CD4-positive, alpha-beta T cell treated with Interleukin-10 for 1 hour (primary cell): ENCODE results near the gene CEBPG.
A peak's percentile ranks its signal among the peaks of the same experiment; 100 is the strongest.

Experiments used
- DNase-seq: peaks from one replicate; pipeline ENCODE4 v3.0.0-alpha.2; 2020

Gene CEBPG

DNA sequence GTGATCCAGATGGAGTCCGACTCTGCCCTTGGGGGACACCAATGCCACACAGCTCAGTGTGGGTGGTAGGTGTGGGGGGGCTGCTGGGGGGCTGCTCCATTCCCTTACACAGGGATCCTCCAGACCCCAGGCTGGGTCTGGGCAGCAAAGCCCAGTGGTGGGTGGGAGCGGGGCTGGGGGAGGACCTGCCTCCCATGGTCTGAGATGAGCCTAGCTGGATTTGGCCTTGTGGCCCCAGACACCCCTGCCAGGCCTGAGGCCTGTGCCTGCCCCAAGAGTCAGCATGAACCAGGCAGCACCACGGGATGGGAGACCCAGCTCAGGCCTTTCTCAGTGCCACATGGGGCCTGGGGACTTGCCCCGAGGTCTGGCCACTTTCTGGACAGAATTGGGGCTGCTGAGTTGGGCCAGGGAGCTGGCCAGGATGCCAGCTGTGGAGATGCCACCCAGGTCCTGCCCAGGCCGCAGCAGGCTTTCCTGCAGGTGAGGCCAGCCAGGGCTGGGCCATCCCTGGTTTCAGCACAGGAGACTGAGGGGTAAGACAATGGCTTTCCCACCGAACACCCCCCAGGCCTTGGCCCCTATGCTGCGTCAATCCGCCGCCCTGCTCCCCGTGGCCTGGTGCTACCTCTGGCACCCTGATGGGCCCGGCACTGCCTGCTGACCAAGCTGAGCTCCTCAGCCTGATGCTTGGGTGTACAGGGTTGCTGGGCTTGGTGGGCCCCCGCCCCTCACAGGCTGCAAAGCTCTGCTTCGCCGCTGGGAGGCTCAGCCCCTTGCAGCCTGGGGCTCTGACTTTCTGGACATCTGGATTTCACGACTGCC, 24.2 kb downstream of the CEBPG start:
- DNase-seq = no peak

DNA sequence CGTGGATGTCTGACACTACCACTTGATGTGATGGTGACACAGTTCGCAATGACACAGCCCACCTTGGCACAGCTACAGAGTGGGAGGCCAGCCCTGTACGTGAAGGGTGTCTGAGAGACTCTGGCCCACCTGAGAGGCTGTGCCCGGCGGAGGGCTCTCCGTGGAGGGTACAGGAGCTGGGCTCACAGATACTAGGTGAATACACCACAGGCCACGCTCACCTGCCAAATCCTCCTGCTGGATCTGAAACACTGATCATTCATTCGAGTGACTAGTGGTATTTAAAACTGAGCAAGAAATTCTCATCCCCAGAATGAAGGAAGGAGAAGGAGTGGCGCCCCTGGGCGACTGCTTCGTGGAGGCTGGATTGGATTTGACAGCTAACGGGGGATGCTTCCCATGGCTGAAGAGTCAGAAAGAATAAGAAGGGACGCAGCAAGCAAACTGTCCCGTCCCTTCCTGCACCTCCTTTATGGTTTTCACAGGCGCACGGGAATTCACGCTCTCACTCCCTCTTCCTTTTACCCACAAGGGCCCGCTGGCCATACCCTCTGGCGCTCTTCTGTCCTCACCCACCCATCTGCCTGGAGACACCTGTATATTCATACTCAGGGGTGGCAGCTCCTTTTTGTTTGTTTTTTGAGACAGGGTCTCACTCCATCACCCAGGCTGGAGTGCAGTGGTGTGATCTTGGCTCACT, 25.0 kb downstream of the CEBPG start:
- DNase-seq = no peak

DNA sequence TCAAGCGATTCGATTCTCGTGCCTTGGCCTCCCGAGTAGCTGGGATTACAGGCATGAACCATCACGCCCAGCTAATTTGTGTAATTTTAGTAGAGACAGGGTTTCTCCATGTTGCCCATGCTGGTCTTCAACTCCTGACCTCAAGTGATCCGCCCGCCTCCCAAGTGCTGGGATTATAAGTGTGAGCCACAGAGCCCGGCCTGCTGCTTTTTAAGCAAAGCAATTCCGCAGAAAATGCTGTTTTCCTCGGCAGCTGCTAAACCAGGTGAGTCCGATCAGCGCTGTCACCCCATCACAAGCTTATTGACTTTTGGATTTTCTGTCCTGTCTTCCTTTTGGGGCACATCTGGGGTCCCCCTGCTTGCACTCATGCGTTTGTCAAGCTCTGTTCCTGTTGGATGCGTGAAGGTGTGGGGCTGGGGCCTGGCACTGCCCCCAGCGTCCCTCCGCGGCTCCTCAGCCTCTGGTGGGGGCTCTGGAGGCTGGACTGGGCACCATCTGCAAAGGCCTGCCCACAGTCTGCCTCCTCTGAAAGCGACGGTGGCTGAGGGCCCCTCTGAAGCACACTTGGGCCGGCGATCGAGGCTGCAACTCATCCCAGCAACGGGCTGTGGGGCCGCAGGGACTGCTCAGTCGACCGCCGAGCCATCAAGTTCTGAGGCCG, 25.7 kb downstream of the CEBPG start:
- DNase-seq = no peak

DNA sequence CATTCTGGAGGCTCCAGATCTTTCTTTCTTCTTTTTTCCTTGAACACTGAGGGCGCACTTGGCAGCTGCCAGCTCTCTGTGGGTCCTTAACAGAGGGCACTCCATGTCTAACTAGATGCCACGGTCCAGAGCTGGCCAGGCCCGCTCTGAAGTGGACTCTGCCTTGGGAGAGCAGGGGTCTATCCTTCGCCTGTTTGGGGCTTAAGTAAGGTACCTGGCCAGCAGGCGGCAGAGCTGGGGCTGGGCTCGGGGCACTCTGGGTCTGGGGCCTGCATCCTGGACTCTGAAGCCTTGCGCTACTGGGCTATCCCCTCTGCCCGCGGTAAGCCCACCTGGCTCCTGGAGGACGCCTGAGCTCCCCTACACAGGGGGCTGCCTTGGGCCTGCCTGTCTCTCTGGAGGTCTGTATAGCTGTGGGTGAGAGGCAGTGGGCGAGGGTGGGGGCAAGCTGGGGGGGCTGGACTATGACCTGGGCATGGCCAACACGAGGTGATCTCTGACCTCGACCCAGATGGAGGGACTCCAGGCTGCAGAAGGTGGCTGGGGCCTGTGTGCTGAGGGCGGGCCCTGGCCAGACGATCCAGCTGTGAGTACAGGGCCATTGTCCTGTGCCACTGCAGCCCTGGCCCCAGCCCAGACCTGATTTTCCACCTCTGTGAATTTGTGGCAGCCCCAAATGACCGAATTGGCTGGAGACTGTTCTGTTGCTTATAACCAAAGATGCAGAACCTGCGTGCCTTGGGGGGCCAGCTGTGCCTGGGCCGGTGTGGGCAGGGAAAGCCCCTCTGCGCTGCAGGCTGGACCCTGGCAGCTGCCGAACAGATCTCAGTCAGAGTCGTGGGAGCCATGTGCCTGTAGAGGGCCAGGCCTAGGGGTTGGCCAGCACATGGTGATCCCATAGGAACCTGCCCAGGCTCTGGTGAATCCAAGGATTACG, 26.5 kb downstream of the CEBPG start:
- DNase-seq = no peak

DNA sequence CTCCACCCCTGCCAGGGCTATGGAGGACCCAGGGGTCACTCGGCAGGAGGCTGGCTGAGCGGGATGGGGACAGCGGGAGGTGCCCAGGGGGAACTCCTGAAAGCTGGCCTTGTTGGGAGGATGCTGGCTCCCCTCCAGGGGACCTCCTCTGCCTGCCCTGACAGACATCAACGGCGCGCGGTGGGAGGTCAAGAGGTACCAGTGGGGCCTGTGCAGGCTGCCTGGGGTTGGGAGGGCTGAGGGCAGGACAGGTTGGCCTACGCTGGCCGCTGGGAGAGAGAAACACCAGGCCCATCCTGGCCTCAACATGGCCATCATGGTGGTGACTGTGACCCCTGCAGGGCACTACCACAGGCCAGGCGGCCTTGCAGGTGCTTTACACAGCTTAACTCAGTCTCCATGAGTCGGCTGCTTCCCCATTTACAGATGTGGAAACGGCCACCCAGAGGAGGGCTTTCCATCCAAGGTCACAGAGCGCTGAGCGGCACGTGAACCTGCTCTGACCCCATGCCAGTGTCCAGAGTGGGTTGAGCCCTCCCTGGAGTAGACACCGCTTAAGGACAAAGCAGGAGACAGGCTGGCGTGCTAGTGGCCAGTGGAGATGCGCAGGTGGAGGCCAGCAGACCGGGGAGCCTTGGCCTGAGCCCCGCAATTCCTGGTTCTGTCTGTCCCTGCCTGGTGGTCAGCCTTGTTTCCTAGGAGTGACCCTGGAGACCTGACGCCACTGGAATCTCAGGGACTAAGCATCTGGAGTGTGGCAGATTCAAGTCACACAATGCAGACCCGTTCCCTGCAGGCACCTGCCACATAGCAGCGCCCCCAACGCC, 27.6 kb downstream of the CEBPG start:
- no peak for DNase-seq

DNA sequence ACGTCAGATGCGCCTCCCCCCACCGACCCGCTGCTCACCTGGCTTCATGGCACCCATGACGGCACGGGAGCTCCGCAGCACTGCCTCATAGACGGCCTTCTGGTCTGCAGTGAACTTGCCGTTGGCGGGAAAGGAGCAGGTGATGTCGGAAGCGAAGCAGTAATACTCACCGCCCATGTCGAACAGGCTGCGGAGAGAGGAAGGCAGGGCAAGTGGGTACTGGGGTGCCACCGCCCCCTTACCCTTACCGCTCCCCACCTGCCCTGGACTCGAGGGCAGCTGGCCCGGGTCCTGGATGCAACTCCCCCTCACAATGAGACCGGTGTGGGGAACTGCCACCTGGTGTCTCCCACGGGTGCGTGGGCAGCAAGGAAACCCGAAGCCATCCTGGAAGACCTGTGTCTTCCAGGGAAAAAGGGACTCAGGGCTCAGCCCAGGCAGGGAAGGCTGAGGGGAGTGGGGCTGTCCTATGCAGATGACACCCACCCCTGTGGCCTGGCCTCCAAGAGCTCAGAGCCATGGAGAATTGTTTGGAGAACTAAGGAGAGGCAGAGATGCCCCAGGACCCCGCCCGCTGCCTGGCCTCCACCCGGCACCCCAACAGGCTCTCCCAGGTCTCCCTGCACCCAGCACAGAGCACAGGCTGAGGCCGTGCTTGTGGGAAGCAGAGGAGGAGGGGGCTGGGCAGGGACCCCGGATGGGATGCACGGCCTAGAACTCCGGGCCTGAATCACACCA, 28.3 kb downstream of the CEBPG start:
- DNase-seq = no peak

DNA sequence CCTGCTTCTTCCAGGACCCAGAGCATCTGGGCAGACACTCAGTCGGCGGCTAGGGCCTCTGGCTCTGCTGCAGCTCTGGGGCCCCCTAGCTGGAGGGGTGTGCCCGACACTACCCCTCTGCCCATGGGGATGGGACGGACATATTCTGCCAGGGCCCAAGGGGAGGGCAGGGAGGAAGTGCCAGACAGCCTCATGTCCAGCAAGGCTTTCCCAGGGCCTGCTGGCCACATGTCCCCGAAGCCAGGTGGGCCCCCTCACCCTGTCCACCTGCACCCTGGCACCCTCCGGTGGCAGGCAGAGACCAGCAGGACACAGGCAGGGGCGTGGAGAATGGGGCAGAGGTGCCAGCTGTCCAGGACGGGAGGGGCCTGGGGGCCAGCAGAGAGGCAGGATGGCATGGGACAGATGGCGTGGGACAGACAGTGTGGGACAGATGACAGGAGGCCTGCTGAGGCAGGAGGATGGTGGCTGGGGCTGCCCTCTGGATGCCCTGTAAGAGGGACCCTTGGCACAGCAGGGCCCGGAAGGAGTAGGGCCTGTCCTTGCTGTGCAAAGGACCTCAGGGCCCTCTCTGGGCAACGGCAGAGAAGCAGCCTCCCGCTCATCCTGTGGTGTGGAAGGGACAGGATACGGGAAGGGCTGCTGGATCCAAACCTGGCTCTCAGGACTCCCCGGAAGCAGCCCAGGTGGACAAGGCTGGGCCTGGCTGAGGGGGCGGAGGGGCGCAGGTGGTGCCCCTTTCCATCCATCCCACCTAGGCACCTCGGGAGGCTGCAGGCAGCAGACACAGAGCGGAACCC, 29.1 kb downstream of the CEBPG start:
- no peak for DNase-seq

DNA sequence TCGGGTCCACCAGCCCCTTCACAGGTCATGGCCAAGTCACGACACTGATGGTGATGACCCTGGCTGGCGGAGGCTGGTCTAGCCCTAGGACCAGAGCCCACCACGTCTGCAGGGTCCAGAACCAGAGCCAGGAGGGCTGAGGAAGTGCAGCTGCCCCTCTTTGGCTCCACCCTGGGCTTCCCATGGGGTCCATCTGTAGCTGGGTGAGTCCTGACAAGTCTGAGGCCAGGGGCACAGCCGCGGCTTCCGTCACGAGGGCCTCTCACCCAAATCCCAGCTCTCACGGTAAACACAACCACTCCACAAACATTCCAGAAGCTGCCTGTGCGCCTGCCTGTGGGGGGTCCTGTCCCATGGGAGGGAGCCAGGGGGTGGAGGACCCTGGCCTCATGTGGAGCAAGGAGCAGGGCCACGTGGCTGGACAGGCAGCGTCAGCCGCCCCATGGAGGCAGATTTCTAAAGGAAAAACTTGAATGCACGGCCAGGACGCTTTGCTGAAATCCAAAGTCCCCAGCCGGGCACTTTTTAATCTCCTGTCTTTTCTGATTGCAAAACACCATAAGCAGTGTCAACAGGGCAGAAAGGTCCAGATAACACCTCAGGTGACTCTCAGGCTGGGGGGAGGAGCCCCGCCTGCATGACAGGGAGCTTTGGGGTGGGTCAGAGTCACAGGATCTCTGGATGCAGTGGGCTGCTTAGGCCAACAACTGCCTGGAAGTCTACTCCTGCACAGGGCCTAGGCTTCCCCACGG, 29.9 kb downstream of the CEBPG start:
- DNase-seq = no peak

DNA sequence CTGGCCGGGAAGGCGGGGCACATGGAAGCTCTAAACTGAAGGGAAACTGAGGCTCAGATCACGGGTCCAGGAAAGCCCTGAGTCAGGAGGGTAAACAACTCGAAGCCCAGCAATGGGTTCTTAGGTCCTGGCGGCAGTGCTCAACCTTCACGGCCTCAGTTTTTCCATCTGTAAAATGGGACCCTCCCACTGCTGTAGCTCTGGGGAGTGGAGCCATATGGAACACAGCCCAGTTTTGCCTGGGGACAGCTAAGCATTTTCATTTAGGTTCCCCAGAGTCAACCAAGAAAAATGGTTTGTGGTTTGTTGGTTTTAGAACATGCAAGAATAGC, 30.4 kb downstream of the CEBPG start:
- no peak for DNase-seq

DNA sequence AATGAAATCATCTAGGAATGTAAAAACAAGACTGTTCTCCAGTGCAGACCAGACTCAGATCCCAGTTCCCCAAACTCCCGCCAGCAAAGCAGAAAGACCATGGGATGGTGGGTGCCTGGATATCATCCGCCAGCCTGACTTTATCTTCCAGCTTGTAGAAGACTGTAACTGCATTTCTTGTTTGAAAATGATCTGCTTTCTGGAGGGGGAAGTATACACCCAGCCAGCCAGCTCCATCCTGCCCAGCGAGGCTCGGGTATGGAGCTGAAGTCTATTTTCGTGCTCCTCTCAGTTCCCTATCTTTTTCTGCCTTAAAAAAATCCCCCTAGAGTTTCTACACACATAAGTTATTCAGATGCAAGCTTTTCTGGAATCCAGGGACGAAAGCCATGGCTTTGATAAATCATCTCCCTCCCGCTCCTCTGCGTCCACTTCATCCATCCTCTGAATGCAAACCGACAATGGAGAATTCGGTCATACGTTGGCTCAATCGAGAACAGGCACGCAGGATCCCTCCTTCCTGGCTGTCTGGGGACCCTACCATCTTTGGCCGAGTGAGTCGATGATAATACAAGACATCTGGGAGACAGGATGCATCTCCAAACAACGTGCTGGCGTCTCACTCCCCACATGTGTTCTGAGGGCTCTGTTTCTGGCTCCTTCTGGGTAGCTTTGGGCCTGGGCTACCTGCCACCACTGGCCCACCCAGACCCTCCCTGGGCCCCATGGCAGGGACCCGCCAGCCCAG, 31.2 kb downstream of the CEBPG start:
- DNase-seq = no peak

DNA sequence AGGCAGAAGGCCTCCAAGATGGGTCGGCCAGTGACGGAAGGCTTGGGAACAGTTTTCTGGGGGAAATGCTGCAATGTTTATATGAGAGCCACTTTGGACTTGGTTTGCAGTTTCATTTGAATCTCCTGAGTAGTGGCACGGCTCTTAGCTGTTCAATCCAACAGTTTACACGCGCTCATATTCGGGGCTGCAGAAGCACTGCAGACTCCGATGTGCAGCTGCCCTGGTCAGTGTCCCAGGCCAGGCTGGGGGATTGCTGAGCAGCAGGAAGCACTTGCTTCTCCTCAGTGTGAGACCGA, 31.7 kb downstream of the CEBPG start:
- DNase-seq = no peak

DNA sequence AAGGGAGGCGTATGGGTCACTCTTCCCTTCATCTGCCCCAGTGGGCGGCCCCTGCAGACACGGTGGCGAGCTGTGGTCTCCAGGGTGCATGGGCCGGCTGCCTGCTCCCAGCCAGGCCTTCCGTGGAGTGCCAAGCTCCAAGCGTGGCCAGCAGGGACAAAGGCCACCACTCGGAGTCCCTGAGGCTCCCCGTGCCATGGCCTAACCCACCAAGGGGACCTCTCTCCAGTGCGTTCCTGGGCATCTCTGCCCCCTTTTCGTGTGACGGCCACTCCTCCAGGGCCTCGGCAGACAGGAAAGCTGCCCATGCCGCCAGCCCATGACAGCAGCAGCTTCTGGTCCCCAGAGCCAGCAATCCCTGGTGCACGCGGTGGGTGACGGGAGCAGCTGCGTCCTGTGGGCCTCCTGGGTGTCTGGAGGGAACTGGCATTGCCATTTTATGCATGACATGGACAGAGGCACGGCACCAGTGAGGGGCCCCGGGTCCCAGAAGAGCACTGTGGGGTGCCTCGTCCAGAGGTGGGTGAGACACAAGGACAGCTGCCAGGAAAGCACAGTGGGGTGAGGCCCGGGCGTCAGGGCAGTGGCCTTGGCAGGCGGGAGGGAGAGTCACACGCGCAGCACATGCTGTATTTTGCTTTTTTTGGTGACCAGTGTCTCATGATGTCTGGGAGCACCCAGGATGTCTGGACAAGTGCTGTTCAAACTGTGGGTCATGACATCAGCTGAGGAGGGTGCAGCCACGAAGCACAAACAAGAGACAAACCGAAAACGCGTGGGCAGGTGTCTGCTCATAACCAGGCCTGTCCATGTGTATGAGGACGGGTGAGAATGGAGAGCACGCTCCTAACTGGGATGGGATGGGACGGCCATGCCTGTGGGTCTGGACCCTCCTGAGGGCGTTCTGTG, 32.3 kb downstream of the CEBPG start:
- DNase-seq = no peak

DNA sequence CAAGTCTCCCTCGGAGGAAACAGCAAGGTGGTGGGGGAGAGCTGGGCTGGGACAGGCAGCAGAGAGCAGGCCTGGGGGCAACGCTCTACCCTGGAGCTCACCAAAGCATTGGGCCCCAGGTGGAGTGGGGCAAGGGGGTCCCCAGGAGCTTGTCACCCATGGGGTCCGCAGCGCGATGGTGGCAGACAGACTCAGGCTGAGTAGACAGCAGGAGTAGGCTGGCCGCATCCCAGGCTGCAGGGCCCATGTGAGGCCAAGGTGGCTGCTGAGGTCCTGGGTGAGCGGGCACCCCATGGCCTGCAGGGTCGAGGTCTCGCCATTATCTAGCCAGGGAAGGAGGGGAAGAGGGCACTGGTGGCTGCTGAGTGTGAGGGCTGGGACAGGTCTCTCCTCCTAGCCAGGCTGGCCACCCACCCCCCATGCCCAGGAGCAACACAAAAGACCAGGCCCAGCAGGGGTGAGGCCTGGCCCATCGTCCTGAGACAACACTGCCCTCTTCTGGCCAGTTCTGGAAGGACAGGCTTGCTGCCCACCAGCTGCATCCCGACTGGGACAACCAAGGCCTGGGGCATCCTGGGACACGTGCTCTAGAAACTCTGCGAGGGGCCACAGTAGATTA, 33.1 kb downstream of the CEBPG start:
- DNase-seq = peak; percentile 74

DNA sequence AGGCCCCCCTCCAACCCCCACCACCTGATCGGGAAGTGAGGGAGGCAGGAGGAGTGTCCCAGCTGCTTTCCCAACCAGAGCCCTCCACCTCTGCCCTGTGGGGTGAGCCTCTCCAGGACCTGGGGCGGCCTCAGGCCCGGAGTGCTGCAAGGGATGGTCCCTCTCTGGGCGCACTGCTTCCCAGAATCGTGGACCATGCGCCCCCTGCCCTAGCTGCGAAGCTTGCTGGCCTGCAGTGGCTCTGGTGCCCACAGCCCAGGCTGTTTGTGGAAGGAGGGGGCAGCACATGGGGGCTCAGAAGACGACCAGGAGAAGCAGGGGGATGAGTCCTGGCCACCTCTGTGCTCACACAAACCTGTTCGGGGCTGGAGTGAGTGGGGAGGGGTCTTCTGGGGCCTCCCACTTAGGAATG, 33.6 kb downstream of the CEBPG start:
- no peak for DNase-seq

DNA sequence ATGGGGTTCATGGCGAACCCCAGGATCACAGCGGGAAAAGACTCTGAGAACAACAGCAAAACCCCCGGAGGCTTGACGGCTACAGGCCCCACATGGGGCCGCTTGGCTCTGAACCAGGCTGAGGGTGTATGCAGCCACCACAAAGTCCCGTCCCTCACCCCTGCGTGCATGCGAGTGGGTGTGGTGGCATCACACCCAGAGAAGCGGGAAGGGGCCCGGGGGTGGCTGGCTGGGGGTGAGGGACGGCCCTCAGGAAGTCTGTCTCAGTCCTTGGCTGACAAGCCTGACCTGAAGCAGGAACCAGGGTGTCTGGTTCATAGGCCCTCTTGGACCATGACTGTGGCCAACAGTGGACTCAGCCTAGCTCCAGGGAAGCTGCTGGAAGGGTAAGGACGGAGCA, 34.2 kb downstream of the CEBPG start:
- DNase-seq = no peak

DNA sequence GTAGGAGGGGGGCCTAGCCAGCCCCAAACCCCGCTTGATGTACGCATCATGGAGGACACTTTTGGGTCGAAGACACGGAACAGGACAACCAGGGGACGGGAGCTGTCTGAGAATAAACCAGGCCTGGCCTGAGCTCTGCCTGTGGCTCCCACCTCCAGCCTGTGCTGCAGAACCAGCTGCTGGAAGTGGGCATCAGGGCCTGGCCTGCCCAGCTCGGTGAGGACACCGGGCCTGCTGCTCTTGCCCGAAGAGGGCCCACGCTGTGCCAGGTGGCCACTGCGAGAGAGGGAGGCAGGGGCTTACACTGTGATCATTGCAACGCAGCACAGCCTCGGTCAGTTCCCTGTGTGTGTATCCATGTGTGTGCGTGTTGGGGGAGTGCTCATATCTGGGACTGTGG, 34.6 kb downstream of the CEBPG start:
- DNase-seq = no peak
